22Rv1 (cell line): ENCODE results near the gene CD93.

Experiments
- CTCF ChIP-seq: fragments of 450-650 bp; IDR thresholded peaks from 2 replicates; pipeline ENCODE4 v1.5.1; 2017; ENCODE audit warnings: mild to moderate bottlenecking
- ZFX ChIP-seq: fragments of 450-650 bp; IDR thresholded peaks from 2 replicates; pipeline ENCODE4 v1.6.1; 2017; ENCODE audit warnings: antibody characterized with exemption, borderline replicate concordance

- TF ChIP-seq CTCF (no peak), ZFX (no peak)
These were observed 10.9 kb upstream of the CD93 start for GRCh38 chr20:23096986-23097520.
